ENCODE data around the gene CAPZB.

Gene CAPZB

DNA sequence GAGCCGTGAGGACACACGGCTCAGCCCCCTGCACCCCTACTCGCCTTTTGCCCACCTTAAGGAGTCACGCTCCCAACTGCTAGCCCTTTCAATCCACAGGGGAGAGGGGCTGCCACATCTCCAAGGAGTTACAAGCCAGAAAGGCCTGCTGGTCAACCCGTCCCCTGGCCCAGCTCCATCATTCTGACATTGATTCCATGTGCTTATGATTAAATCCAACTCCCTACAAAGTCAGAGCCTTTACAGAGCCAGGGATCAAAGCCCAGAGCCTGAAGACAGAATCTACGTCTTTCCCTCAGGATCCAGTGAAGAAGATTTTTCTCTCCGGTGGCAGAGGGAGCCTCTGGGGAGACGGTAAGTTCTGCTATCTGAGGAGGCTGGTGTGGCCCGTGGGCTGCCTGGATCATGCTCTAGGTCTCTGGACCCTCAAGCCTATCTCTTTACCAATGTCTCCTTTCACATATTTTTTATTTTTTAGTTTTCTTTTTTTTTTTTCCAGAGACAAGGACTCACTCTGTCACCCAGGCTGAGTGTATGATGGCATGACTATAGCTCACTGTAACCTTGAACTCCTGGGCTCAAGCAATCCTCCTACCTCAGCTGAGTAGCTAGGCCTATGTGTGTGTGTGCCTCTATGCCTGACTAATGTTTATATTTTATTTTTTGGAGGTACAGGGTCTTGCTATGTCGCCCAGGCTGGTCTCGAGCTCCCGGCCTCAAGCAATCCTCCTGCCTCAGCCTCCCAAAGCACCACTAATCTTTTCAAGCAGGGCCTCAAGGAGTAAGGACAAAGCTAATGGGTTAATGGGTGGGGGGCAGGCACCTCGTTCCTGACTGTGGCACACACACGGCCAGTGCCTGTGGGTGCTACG lies 111.9 kb downstream of the CAPZB start:
- no peak overlapping the region for H3K4me3 ChIP-seq (ENCODE audit: low read depth, low read length)

DNA sequence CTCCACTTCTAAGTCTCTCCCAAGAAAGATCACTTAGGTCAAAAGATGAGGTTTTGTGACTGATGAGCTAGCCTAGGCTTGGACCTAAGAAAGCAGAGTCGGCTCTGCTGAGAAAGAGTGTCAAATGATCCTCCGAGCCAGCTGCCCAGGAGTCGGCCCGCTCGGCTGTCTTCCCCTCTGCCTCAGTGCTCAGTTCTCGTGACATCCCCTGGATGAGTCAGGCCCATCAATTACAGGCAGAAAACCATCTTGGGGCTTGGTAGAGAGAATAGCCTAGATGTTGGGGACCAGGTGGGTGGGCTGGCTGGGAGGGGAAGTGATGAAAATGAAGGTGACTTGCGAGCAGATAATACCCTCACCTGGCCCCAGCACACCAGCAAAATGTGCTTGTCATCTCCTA lies 112.7 kb downstream of the CAPZB start:
- TF ChIP-seq, protein P1, sequence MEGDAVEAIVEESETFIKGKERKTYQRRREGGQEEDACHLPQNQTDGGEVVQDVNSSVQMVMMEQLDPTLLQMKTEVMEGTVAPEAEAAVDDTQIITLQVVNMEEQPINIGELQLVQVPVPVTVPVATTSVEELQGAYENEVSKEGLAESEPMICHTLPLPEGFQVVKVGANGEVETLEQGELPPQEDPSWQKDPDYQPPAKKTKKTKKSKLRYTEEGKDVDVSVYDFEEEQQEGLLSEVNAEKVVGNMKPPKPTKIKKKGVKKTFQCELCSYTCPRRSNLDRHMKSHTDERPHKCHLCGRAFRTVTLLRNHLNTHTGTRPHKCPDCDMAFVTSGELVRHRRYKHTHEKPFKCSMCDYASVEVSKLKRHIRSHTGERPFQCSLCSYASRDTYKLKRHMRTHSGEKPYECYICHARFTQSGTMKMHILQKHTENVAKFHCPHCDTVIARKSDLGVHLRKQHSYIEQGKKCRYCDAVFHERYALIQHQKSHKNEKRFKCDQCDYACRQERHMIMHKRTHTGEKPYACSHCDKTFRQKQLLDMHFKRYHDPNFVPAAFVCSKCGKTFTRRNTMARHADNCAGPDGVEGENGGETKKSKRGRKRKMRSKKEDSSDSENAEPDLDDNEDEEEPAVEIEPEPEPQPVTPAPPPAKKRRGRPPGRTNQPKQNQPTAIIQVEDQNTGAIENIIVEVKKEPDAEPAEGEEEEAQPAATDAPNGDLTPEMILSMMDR (IDR thresholded peaks at IDR 0.05; ENCODE audit: low read depth, low read length): no peak
- no peak for DNase-seq (ENCODE audit: low read depth, low spot score)
- H3K4me3 ChIP-seq (ENCODE audit: low read depth, low read length): no peak overlapping the region
- in situ Hi-C loops (cut with HindIII; ENCODE audit: low sequenced_read_pairs): no loop called here

More for the DNA sequence above, 111.9 kb downstream of the CAPZB start:
- in situ Hi-C loops (cut with HindIII; ENCODE audit: low sequenced_read_pairs): no loop called here
- TF ChIP-seq, protein P1 (IDR thresholded peaks at IDR 0.05; ENCODE audit: low read depth, low read length): no peak
- no peak for DNase-seq (ENCODE audit: low read depth, low spot score)

DNA sequence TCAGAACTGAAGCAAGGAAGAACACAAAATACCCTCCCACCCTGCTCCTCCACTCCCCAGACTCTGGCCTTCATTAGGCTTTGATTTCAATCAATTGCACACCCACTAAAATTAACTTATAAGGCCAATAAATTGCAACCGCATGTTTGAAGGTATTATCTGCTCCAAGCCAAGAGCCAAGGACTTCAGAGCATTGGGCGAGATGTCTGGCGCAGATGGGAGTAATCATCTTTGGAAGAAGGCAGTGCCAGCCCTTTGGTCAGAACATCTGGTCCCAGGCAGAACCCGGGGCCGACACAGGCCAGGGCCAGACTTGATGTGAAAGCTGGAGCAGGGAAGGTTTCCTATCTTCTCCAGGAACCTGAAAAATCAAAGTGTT lies 113.2 kb downstream of the CAPZB start:
- DNase-seq (ENCODE audit: low read depth, low spot score): no peak
- TF ChIP-seq, protein P1 (IDR thresholded peaks at IDR 0.05; ENCODE audit: low read depth, low read length): no peak
- in situ Hi-C loops (cut with HindIII; ENCODE audit: low sequenced_read_pairs): no loop called here
- no peak overlapping the region for H3K4me3 ChIP-seq (ENCODE audit: low read depth, low read length)

DNA sequence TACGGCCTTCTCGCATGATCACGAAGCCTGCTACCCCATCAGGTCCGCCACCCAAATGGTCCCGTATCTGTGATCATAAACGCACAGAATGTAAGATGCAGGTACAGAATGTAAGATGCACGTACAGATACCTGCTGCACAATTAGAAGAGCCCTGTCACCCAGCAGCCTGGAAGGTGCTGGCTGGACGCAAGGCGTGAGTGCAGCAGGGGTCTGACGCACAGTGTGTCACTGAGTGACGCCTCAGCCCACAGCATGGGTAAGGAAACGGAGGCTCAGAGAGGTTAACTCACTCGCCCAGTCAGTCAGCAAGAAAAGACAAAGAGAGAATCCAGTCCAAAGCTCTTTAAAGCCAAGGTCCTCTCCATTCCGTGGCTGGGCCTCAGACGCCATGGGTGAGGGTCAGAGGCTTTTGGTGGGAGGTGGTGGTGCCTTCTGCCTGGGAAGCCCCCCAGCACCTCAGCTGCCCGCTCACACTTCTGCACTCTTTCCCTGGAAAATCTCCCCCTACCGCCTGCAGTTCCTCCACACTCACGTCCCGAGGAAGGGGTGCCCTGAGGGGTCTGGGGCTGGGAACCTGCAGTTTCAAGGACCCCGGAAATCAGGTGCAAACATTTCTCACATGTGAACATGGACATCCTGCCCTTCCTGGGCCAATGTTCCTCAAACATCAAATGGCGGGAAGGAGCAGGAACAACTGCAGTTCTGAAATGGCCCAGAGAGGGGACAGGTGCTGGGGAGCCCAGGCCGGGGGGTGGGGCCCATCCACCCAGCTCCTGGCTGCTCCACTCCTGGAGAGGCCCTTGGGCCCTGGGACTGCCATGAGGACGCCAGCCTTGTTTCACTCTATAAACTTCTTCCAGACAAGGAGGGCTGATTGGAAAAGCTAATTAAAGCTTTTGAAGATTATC lies 113.9 kb downstream of the CAPZB start:
- H3K4me3 ChIP-seq (ENCODE audit: low read depth, low read length): no peak overlapping the region
- in situ Hi-C loops (cut with HindIII; ENCODE audit: low sequenced_read_pairs): no loop called here
- no peak for DNase-seq (ENCODE audit: low read depth, low spot score)
- TF ChIP-seq, protein P1 (IDR thresholded peaks at IDR 0.05; ENCODE audit: low read depth, low read length): no peak

- TF ChIP-seq, protein P1 (IDR thresholded peaks at IDR 0.05; ENCODE audit: low read depth, low read length): no peak
- no peak overlapping the region for H3K4me3 ChIP-seq (ENCODE audit: low read depth, low read length)
- in situ Hi-C loops (cut with HindIII; ENCODE audit: low sequenced_read_pairs): no loop called here
- DNase-seq (ENCODE audit: low read depth, low spot score): no peak
These were observed 114.7 kb downstream of the CAPZB start for GRCh38 chr1:19370453-19371170.

All from astrocyte of the spinal cord (primary cell).